ENCODE data around the gene LCLAT1. TPM values are rescaled to one million over a fixed set of nuclear protein-coding genes. Genes with fewer than 3 reads are reported as not detected.
"Not testable (repeated sequence)": the region's sequence is repeated elsewhere in the genome, so short reads cannot be mapped to it uniquely, and the experiment has no call there.

LCLAT1 gene
- total RNA-seq, 2 donors from 2014 or later, result 18.0 to 20.6 TPM

DNA sequence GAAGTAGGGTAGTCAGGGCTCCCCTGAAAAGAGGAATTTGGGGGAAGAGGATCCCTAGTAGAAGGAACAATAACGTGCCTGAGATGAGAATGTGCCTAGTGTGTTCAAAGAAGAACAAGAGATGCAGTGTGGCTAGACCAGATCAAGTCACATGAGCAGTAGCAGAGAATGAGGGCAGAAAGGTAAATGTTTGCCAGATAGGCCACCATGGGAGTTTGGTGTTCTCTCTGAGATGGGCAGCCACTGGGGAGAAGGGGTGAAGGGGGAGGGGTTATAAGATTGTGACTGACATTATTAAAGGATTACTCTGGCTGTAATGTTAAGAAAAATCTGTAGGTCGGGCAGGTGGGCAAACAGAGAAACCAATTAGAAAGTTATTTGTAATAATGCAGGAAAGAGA, 166.0 kb downstream of the LCLAT1 start:
- intact Hi-C loops (cut with DNase I, micrococcal nuclease), result no loop called here
- ATAC-seq, result no peak
- DNase-seq, result no peak

DNA sequence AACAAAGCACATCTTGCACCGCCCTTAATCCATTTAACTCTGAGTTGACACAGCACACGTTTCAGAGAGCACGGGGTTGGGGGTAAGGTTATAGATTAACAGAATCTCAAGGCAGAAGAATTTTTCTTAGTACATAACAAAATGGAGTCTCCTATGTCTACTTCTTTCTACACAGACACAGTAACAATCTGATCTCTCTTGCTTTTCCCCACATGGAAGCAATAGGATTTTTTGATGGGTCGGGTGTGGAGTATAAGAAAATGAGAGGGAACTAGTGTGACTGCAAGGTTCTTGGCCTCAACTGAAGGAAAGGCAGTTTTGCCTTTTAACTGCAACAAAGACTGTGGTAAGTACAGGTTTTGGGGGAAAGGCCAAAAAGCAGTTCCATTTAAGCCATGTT, 167.2 kb downstream of the LCLAT1 start:
- intact Hi-C loops (cut with DNase I, micrococcal nuclease); DNase-seq; ATAC-seq: not testable (repeated sequence)

DNA sequence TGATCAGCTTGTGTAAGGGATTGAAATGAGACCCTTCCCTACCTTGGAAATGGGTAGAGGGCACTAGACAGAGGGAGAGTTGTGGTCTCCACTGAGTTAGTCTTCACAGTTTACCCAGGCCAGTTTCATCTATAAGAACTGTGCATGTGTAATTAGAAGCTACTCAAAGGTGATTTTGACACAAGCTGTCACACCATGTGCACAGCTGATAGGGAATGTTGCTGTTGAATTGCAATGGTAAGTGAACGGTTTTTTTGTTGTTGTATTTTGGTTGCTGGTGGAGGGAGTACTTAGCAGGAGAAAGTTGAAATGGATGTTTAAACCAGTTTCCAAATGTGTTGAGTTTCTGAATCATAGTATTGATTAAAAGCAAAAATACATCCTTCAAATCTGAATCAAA, 168.9 kb downstream of the LCLAT1 start:
- ATAC-seq (no peak), DNase-seq (no peak)
- intact Hi-C loops (cut with DNase I, micrococcal nuclease), result no loop called here

DNA sequence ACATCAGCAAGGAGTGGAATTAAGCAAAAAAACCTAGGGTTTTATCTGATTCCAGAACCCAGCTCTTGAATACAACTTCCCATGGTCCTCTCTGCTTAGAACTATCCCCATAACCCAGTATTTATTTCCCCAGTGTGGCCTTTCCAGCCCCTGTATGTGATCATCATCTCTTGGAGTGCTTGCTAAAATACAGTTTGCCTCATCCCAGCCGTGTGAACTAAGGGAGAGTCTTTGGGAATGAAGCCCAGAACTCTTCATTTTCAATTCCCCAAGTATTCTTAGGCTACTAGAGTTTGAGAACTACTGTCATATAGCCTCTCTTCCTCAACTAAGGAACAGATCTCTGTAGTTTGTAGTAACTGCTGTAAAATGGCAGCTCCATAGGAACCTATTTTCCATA, 173.1 kb downstream of the LCLAT1 start:
- intact Hi-C loops (cut with DNase I, micrococcal nuclease), result no loop called here
- DNase-seq, result no peak
- no peak for ATAC-seq

DNA sequence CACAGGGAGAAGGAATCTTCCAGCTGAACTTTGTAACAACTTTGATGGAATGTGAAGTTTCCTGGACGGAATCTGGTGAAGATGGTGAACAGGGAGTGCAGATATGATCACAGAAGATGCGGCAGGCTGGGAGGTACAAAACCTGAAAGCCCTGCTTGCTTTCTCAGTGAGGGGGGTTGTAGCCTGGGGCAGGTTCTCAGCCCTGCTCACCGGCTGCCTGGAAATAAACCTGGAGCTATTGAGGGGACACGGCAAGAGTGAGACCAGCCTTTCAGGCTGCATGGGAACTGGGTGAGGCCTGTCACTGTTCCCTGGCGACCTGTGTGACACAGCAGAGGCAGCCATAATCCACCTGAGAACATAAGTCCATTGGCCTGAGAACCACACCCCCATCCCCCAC, 174.8 kb downstream of the LCLAT1 start:
- ATAC-seq, result no peak
- intact Hi-C loops (cut with DNase I, micrococcal nuclease), result no loop called here

DNA sequence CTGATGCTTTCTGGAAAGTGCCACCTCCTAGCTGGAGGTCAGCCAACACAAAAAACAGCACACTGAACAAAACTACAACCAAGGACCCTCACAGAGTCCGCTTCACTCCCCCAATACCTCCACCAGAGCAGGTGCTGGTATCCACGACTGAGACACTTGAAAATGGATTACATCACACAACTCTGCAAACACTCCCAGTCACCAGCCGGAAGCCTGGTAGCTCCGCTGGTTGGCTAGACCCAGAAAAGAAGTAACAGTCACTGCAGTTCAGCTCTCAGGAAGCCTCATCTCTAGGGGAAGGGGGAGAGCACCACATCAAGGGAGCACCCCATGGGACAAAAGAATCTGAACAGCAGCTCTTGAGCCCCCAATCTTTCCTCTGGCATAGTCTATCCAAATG, 175.4 kb downstream of the LCLAT1 start:
- intact Hi-C loops (cut with DNase I, micrococcal nuclease), result no loop called here
- no peak for ATAC-seq

More for the DNA sequence above, 174.8 kb downstream of the LCLAT1 start:
- no peak for DNase-seq

DNA sequence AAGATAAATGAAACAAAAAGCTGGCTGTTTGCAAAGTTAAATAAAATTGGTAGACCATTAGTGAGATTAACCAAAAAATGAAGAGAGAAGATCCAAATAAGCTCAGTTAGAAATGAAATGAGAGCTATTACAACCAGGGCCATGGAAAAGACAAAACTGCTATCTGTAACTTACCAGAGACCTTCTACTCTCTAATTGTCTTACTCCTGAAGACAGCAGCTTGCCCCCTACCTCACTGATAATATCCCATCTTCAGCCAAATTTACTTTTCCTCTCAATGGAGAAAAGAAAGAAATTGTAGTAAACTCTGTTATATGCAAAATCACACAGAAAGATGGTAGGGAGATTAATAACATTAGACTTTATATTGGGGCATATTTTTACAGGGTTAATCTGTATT, 178.2 kb downstream of the LCLAT1 start:
- intact Hi-C loops (cut with DNase I, micrococcal nuclease), result no loop called here
- DNase-seq (no peak), ATAC-seq (no peak)

More for the DNA sequence above, 175.4 kb downstream of the LCLAT1 start:
- no peak for DNase-seq

DNA sequence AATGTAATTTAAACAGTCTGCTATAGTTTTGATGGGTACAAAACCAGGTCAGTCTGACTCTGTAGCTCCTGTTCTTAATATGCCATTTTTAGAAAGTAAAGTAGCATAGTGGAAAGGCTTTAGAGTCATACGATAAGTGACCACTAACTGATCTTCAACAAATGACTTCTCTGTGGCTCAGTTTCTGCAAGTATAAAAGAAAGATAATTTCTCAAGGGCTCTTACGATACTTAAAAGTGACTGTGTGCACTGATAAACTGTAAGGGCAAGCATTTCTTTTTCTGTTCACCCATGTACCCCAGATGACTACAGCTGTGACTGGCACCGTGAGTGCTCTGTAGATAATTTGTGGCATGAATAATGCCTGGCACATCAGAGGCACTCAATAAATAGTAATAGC, 178.7 kb downstream of the LCLAT1 start:
- no peak for DNase-seq
- ATAC-seq, result no peak
- intact Hi-C loops (cut with DNase I, micrococcal nuclease), result no loop called here

DNA sequence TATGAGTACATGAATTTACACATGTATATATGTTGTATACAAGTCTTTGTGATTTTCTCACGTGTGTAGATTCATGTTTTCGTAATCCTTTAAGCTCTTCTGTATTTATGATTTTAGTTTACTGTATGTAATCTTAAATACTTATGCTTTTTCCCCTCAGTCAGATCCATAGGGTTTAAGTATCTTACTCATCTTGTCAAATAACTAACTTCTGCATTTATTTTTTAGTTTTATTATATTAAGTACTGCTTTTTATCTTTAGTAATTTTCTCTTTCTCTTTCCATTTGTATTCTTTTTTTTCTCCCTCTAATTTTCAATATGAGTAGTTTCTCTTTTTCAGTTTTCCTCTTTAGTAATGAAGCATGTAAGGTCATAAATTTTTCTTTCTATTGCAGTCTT, 179.4 kb downstream of the LCLAT1 start:
- DNase-seq (no peak), ATAC-seq (no peak)
- intact Hi-C loops (cut with DNase I, micrococcal nuclease), result no loop called here

DNA sequence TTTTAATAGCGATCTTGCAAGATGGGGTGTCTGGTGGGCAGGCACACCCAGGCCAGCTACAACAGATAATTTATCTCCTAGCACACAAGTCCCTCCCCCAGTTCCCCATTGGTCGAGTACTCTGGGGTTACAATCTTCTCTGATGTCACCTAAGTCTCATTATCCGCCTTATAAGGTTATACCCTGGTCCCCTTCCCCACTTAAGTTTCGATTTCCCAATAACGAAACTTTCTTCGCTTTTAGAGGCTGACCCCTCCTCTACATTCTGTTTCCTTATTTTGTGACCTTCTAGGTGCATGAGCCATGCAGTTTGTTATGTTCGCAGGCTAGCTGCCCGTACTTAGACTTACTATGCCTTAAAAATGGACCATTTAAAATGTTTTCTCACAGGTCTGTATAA, 180.1 kb downstream of the LCLAT1 start:
- intact Hi-C loops (cut with DNase I, micrococcal nuclease), result no loop called here
- ATAC-seq, result no peak
- DNase-seq, result no peak

DNA sequence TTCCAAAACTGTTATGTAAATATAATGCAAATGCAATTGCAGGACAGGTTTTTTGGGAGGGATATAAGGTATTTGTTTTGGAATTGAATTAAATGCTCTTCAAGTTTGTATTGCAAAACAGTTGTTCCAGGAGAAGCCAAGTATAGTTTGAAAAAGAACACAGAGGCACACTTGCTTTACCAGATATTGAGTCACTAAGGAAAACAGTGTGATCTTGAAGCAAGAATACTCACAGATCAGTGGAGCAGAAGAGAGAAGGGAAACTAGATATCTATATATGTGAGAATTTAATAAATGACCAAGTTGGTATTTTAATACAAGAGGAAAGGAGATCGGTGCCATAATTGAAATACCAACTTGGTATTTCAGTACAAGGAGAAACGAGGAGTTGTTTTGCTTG, 181.3 kb downstream of the LCLAT1 start:
- ATAC-seq (no peak), DNase-seq (no peak)
- intact Hi-C loops (cut with DNase I, micrococcal nuclease), result no loop called here

DNA sequence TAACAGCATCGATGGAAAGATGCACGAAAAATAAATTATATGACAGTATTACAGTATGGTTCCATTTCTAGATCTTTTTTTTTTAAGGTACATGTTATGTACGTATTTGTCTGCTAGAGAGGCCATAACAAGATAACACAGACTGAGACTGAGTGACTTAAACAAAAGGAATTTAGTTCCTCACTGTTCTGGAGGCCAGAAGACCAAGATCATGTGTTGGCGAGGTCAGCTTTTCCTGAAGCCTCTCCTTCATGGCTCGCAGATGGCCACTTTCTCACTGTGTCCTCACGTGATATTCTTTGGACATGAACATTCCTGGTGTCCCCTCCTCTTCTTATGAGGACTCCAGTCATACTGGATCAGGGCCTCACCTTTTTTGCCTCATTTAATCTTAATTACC, 182.8 kb downstream of the LCLAT1 start:
- DNase-seq (no peak), ATAC-seq (no peak)
- intact Hi-C loops (cut with DNase I, micrococcal nuclease), result no loop called here

DNA sequence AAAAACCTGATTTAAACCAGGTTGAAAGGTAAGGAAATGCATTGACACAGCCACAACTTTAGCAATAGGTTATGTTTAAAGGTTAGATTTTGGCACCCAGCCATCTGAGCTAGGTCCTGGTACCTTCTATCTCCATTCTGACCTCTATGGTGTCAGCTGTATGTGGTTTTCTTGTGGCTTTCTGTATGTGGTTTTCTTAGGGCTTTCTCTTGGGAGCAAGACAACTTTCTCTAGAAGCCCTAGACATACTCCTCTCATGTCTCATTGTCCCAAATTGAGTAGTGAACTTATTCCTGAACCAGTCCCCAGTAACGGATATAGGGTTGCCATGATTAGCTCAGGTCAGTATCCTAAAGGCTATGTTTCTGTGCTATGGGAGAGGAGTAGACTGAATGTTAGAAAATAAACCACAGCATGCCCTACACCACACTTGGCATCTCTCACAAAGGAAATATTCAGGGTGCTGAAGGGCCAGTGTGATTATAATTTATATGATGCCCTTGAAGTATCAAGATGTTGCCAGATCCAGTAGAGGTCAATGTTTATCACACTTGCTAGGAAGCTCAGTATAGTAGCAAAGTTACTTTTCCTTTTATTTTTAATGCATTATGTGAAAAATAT, 184.1 kb downstream of the LCLAT1 start:
- intact Hi-C loops (cut with DNase I, micrococcal nuclease), result no loop called here
- no peak for DNase-seq
- ATAC-seq, result no peak

DNA sequence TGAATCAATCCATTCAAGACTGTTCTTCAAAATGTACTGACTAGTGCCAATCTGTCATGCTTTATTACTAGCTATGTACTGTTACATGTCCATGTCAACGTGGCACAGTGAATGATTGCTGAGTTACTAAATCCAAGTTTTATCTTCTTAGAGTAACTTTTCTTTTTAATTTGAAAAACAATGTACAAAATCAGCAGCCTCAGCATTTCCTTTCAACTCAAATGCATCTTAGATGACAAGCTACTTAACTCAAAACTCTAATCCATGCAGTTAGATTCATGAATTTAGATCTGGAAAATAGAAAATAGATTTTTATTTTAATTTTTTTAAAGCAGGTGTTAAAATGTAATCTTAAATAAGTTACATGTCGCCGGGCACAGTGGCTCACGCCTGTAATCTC, 186.0 kb downstream of the LCLAT1 start:
- ATAC-seq (no peak), DNase-seq (no peak)
- intact Hi-C loops (cut with DNase I, micrococcal nuclease), result no loop called here

DNA sequence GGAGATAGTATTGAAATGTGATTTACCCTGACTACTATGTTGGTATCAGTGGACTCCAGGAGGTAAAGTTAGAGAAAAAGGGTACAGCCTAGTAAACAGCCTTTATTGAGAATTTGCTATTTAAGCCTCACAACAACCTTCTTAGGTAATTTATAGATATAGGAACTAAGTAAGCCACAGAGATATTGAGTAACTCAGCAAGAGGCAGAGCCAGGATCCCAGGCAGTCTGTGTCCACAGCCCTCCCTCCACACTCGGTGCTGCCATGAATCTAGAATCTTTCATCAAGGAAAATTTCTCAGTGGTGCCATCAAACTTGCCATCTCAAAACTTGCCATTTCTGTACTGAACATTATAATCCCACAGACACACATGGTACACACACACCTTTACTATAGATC, 189.3 kb downstream of the LCLAT1 start:
- no peak for ATAC-seq
- intact Hi-C loops (cut with DNase I, micrococcal nuclease), result no loop called here

DNA sequence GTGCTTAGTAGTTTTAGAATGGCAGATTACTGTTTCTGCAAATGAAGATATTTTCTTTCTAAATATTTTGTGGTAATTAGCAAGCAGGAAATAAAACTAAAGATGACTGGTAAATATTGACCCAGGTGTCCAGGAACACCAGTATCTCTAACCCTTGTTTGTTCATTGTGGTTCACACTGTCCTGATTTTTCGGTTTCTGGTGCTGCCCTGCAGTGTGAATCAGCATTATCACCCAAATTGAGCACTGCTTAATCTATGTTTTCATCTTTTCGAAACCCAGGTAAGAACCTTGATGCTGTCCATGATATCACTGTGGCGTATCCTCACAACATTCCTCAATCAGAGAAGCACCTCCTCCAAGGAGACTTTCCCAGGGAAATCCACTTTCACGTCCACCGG, 192.8 kb downstream of the LCLAT1 start:
- ATAC-seq, result no peak
- no peak for DNase-seq
- intact Hi-C loops (cut with DNase I, micrococcal nuclease), result no loop called here

More for the DNA sequence above, 189.3 kb downstream of the LCLAT1 start:
- no peak for DNase-seq

DNA sequence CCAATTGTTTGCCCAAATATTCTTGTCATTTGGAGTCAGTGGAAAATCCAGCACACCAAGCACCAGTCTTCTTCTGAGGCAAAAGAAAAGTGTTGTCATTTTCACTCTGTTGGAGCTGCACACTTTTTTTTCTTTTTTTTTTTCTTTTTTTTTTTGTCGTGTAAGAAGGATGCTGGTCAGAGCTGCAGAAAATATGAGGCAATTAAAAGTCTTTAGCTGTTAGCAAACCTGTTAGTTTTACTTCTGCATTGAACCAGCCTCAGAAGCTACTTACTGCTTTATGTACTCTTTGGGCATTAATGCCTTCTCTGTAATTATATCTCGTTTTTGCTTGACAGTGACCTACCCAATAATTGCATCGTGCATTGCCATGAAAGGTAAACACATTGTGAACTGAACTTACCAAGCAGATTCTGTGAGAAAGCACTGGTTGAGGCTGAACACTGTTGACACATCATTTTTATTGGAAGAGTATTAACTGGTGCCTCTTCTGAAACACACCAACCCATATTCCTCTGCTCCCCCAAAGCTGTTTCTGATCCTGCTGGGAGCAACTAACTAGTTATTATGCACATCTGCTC, 194.8 kb downstream of the LCLAT1 start:
- peak; percentile 18 for ATAC-seq
- no peak for DNase-seq
- intact Hi-C loops (cut with DNase I, micrococcal nuclease), result no loop called here

DNA sequence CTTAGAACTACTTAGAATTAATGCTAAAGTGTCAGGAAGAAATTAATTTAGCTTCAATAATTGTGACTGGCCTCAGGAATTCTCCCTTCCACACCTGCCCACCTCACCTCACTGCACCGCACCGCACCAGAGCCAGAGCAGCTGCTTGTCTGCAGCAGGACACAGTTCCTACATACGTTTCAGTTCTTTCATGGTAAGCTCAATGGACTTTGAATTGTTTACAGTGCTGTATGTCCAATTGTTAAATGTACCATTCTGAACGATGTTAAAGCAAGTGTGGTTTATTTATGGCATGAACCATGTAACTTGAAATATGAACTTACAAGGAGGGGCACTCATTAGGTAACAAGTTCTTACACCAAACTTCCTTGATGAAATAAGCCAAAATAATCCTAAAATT, 196.0 kb downstream of the LCLAT1 start:
- ATAC-seq, result peak; percentile 89
- DNase-seq; intact Hi-C loops (cut with DNase I, micrococcal nuclease): not testable (repeated sequence)

DNA sequence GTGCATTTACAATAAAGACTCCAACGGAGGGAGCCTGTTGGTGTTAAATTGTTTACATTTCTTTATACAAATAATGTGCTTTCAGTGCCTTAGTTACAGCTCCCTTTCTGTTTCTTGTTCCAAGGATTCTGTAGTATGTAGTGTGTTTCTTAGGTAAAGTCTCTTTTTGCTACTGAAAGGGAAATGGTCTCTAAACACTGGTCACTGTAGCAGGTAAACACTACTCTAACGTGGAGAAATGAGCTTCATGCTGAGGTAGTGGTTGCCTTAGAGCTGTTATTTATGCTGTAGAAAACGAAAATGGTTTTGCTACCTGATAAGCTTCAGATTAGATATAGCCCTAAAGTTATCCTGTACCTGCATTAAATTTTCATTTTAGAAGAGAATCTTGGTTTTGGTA, 196.6 kb downstream of the LCLAT1 start:
- intact Hi-C loops (cut with DNase I, micrococcal nuclease), result no loop called here
- DNase-seq (no peak), ATAC-seq (peak; percentile 36)

DNA sequence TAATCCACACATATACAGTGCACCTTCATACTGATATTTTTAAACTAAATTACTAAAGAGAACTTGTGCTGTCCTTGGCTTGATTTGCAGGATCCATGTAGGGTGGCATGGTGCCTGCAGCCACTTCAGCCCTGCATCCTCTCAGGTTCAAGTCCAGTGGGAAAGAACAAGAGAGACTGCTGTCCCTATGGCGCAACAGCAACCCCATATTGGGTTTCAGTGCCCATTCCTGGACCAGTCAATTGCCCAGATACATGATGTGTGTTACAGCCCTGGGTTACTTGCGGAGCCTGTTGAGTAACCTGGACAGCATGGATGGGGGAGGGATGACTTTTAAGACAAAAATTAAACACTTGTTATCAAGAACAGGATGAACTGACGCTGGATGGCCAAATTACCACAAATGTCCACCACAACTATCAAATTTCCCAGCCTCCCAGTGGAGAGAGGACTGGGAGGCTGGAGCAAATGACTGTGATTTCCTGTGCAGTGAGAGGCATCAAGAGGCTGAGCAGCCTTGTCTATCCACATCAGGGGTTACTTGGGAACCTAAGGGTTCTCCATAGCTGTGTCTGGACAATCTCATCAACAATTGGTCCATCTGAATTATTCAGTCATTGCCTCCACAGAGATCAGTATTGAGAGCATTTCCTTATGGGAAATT, 198.2 kb downstream of the LCLAT1 start:
- intact Hi-C loops (cut with DNase I, micrococcal nuclease), result no loop called here
- DNase-seq (no peak), ATAC-seq (no peak)

DNA sequence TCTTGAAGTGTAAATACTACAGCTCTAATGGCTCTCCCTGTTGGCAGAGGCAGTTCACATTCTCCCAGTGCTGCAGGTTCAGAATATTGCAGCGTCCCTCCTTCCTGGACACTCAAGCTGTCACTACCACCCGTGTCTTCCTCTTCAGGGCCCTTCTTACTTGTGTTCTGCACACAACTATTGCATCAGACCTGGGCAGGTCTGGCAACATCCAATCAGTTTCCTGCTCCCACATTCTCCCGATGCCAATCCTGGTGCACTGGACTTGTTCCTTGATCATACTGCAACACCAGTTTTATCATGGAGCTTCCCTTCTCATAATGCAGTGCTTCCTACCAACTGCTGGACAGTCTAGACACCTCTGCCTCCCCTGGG, 198.7 kb downstream of the LCLAT1 start:
- DNase-seq, result no peak
- no peak for ATAC-seq
- intact Hi-C loops (cut with DNase I, micrococcal nuclease), result no loop called here

Data from left colon (tissue), 2 donors.